ENCODE data around the gene C3orf20.

DNA sequence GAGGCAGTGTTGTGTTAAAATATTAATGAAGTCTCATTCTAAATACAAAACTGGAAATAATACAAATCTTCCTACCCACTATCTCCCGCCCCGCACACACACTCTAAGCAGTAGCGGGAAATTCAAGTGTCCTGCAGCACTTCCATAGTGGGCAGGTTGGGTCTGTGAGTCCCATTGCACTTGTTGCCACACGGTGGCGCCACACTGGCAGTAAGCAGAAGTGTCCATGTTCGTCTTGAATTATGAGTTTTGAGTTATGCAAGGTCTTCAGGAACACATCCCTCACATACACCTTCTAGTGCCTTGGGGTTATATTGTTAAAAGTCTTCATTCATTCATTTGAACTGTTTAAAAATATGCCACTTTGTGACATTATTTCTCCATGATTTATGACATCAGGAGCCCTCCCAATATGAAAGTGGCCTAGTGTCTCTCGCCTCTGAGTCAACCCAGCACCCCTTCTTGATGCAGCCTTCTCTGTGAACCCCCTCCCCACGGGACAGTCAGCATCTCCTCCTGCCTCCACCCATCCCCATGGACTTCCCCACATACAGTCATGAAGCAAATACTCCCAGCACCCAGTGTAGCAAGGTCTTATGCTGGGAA, 41.0 kb upstream of the C3orf20 start:
- no peak for TF ChIP-seq EZH2phosphoT487 (IDR thresholded peaks at IDR 0.05; ENCODE audit: insufficient read depth, low read depth)
- TF ChIP-seq EZH2 (IDR thresholded peaks at IDR 0.05; ENCODE audit: insufficient read depth, poor library complexity, severe bottlenecking): no peak

All from GM23248 (cell line).